ENCODE results near the gene CYP2A7.
"Not testable (repeated sequence)": the region's sequence is repeated elsewhere in the genome, so short reads cannot be mapped to it uniquely, and the experiment has no call there.

Gene CYP2A7

GRCh38 chr19:40899964-40900363 is 17.9 kb upstream of the CYP2A7 start:
- DNase-seq (ENCODE audit: low spot score) = not testable (repeated sequence)

- not testable (repeated sequence) for DNase-seq (ENCODE audit: low spot score)
Measured at GRCh38 chr19:40896843-40897789, 15.1 kb upstream of the CYP2A7 start.

- DNase-seq (ENCODE audit: low spot score) = no peak
Measured at GRCh38 chr19:40896418-40896796, 14.4 kb upstream of the CYP2A7 start.

- no peak for DNase-seq (ENCODE audit: low spot score)
Measured at GRCh38 chr19:40893112-40893511, 11.1 kb upstream of the CYP2A7 start.

GRCh38 chr19:40889366-40889765 is 7.3 kb upstream of the CYP2A7 start:
- DNase-seq (ENCODE audit: low spot score) = no peak

- DNase-seq (ENCODE audit: low spot score) = no peak
Measured at GRCh38 chr19:40888191-40888590, 6.2 kb upstream of the CYP2A7 start.

GRCh38 chr19:40884187-40884931 is 2.3 kb upstream of the CYP2A7 start:
- DNase-seq (ENCODE audit: low spot score) = not testable (repeated sequence)

- DNase-seq (ENCODE audit: low spot score) = not testable (repeated sequence)
Measured at GRCh38 chr19:40879349-40879748, 2.7 kb downstream of the CYP2A7 start.

GRCh38 chr19:40875526-40875951 is 6.5 kb downstream of the CYP2A7 start:
- peak; percentile 83 for DNase-seq (ENCODE audit: low spot score)

GRCh38 chr19:40874874-40875273 is 7.2 kb downstream of the CYP2A7 start:
- DNase-seq (ENCODE audit: low spot score) = not testable (repeated sequence)

- DNase-seq (ENCODE audit: low spot score) = not testable (repeated sequence)
Measured at GRCh38 chr19:40873873-40874272, 8.2 kb downstream of the CYP2A7 start.

GRCh38 chr19:40872209-40872608 is 9.8 kb downstream of the CYP2A7 start:
- no peak for DNase-seq (ENCODE audit: low spot score)

- no peak for DNase-seq (ENCODE audit: low spot score)
Measured at GRCh38 chr19:40867701-40868100, 14.3 kb downstream of the CYP2A7 start.

- DNase-seq (ENCODE audit: low spot score) = not testable (repeated sequence)
Measured at GRCh38 chr19:40864739-40865496, 17.1 kb downstream of the CYP2A7 start.

- DNase-seq (ENCODE audit: low spot score) = no peak
Measured at GRCh38 chr19:40862785-40863184, 19.2 kb downstream of the CYP2A7 start.

- DNase-seq (ENCODE audit: low spot score) = no peak
Measured at GRCh38 chr19:40862333-40862732, 19.7 kb downstream of the CYP2A7 start.

- DNase-seq (ENCODE audit: low spot score) = no peak
Measured at GRCh38 chr19:40858109-40858508, 23.9 kb downstream of the CYP2A7 start.

- not testable (repeated sequence) for DNase-seq (ENCODE audit: low spot score)
Measured at GRCh38 chr19:40852467-40853152, 29.4 kb downstream of the CYP2A7 start.

- DNase-seq (ENCODE audit: low spot score) = not testable (repeated sequence)
Measured at GRCh38 chr19:40850277-40850676, 31.8 kb downstream of the CYP2A7 start, which contains the start of gene CYP2A6. CYP2A6 (minus strand) TSS chr19:40850447; CDS start chr19:40850426, 21 bp downstream.

- DNase-seq (ENCODE audit: low spot score) = not testable (repeated sequence)
Measured at GRCh38 chr19:40846722-40847121, 35.3 kb downstream of the CYP2A7 start.

GRCh38 chr19:40843653-40844052 is 38.4 kb downstream of the CYP2A7 start:
- DNase-seq (ENCODE audit: low spot score) = peak; percentile 32
